Endothelial cell of umbilical vein (primary cell): Measurements from ENCODE around the gene ZNF407. TPM values are rescaled to one million over a fixed set of nuclear protein-coding genes. Genes with fewer than 3 reads are reported as not detected.

Experiments used
- BruUV-seq: library from RNA; stranded (reverse); fragments of 400-500 nt; replicated peaks from 2 replicates; lab custom pipeline; 2021; lab: Mats Ljungman, UMichigan
- CTCF ChIA-PET: fragments of 300-600, 350-600 bp; sonication (Branson Sonifier 250); formaldehyde crosslinking; loops from one replicate; lab custom pipeline; 2021; ENCODE audit warnings: antibody characterized with exemption, inconsistent platforms; lab: Charles Lee
- POLR2A ChIA-PET: fragments of 300-600, 350-600 bp; sonication (Branson Sonifier 250); formaldehyde crosslinking; loops from one replicate; lab custom pipeline; 2021; ENCODE audit warnings: antibody characterized with exemption, inconsistent platforms; lab: Charles Lee
- DNase-seq: peaks from one replicate; pipeline ENCODE4 v3.0.0-alpha.2; 2011; ENCODE audit warnings: low read depth, low spot score
- FAIRE-seq: peaks from 2 replicates; lab custom pipeline; 2011; peaks lifted over from hg19 to GRCh38; lab: Jason Lieb, UNC
- H2AFZ ChIP-seq: 2 replicates; pipeline ENCODE4 v1.6.0; 2012; ENCODE audit warnings: low read depth, low read length, control low read depth, inconsistent platforms
- H3K27ac ChIP-seq: 2 replicates; pipeline ENCODE4 v1.5.1; 2011; ENCODE audit warnings: low read depth, mild to moderate bottlenecking, control low read depth, low read length, moderate library complexity; ENCODE audit not compliant: insufficient read depth
- H3K27me3 ChIP-seq, 2 experiments: 2 replicates each; pipeline versions ENCODE4 v1.6.0 to v1.6.1; 2011; ENCODE audit warnings: low read length in 2 of 2, mixed read lengths in 1 of 2; ENCODE audit not compliant: control insufficient read depth in 2 of 2, insufficient read depth in 2 of 2
- H3K36me3 ChIP-seq, 2 experiments: 2 replicates in 1 of 2; 3 replicates in 1 of 2; pipeline ENCODE4 v1.5.1; 2011; ENCODE audit warnings: low read length in 2 of 2, mild to moderate bottlenecking in 1 of 2, moderate library complexity in 1 of 2; ENCODE audit not compliant: control insufficient read depth in 2 of 2, insufficient read depth in 2 of 2; ENCODE audit errors: extremely low read depth in 1 of 2
- H3K4me1 ChIP-seq: 3 replicates; pipeline ENCODE4 v1.5.1; 2011; ENCODE audit warnings: mild to moderate bottlenecking, low read length; ENCODE audit not compliant: control insufficient read depth, insufficient read depth; ENCODE audit errors: extremely low read depth
- H3K4me2 ChIP-seq: 2 replicates; pipeline ENCODE4 v1.6.1; 2011; ENCODE audit warnings: low read length, control low read depth, mixed read lengths; ENCODE audit not compliant: insufficient read depth
- H3K4me3 ChIP-seq, 3 experiments: fragments of 200-600 bp in 1 of 3; sonication (generic), shearing (Covaris generic) in 1 of 3; replicated peaks in 1 of 3; 2 replicates each; pipeline ENCODE4 v1.5.1; 2011 to 2016; ENCODE audit warnings: control low read depth in 3 of 3, low read length in 3 of 3, mild to moderate bottlenecking in 2 of 3, inconsistent platforms in 1 of 3, low read depth in 1 of 3, moderate library complexity in 1 of 3; ENCODE audit not compliant: insufficient read depth in 1 of 3
- H3K79me2 ChIP-seq: 2 replicates; pipeline ENCODE4 v1.6.0; 2012; ENCODE audit warnings: low read length, inconsistent platforms; ENCODE audit not compliant: control insufficient read depth, insufficient read depth
- H3K9ac ChIP-seq: replicated peaks from 2 replicates; pipeline ENCODE3; 2011; ENCODE audit warnings: low read length, control low read depth; ENCODE audit not compliant: insufficient read depth; ENCODE audit errors: extremely low read depth
- H3K9me1 ChIP-seq: replicated peaks from 3 replicates; pipeline ENCODE4 v1.6.0; 2011; ENCODE audit warnings: mild to moderate bottlenecking, low read length; ENCODE audit not compliant: control insufficient read depth, insufficient read depth; ENCODE audit errors: extremely low read depth
- H3K9me3 ChIP-seq: replicated peaks from 2 replicates; pipeline ENCODE4 v1.5.1; 2012; ENCODE audit warnings: low read length, inconsistent platforms; ENCODE audit not compliant: control insufficient read depth, insufficient read depth
- H4K20me1 ChIP-seq: replicated peaks from 2 replicates; pipeline ENCODE3; 2011; ENCODE audit warnings: mild to moderate bottlenecking, low read length; ENCODE audit not compliant: control insufficient read depth, insufficient read depth; ENCODE audit errors: extremely low read depth
- EZH2 ChIP-seq: IDR thresholded peaks from 2 replicates; pipeline ENCODE4 v1.6.1; 2012; ENCODE audit warnings: borderline replicate concordance, low read depth, mild to moderate bottlenecking, moderate library complexity, low read length, inconsistent platforms; ENCODE audit not compliant: severe bottlenecking
- FOS ChIP-seq: IDR thresholded peaks from 2 replicates; pipeline ENCODE4 v1.6.1; 2011; ENCODE audit warnings: mild to moderate bottlenecking, low read length, moderate library complexity, borderline replicate concordance; ENCODE audit not compliant: insufficient read depth
- GATA2 ChIP-seq: IDR thresholded peaks from 2 replicates; pipeline ENCODE4 v1.7.0; 2011; ENCODE audit warnings: low read depth, mild to moderate bottlenecking, moderate library complexity, mixed read lengths, low read length; ENCODE audit not compliant: insufficient read length, insufficient read depth
- JUN ChIP-seq: IDR thresholded peaks from 2 replicates; pipeline ENCODE4 v1.6.1; 2011; ENCODE audit warnings: borderline replicate concordance, low read depth; ENCODE audit not compliant: insufficient read length, insufficient read depth
- MAX ChIP-seq: IDR thresholded peaks from 2 replicates; pipeline ENCODE4 v1.6.1; 2011; ENCODE audit not compliant: insufficient read depth, insufficient read length
- MYC ChIP-seq: IDR thresholded peaks from one replicate; pipeline ENCODE4 v1.6.1; 2011; ENCODE audit warnings: mild to moderate bottlenecking, low read depth, low read length
- POLR2A ChIP-seq: IDR thresholded peaks from 2 replicates; pipeline ENCODE4 v1.6.1; 2012; ENCODE audit warnings: low read depth, mild to moderate bottlenecking, control low read depth, low read length
- POLR2AphosphoS5 ChIP-seq: IDR thresholded peaks from 2 replicates; pipeline ENCODE4 v1.6.1; 2012; ENCODE audit warnings: low read depth, mild to moderate bottlenecking, control low read depth, low read length, moderate library complexity; ENCODE audit not compliant: insufficient read depth
- dilution Hi-C: fragments of 300-500 bp; cut with MboI; formaldehyde crosslinking; loops from one replicate; pipeline ENCODE4 v1.15.0; 2019; ENCODE audit warnings: low sequenced_read_pairs; ENCODE audit not compliant: extremely low pct_ligation_motif_present
- intact Hi-C: fragments of 100-400 bp; cut with micrococcal nuclease; formaldehyde crosslinking; loops from one replicate; pipeline ENCODE4 v1.10.0; 2022
- polyA plus RNA-seq, 4 experiments: library from polyadenylated mRNA; depleted of rRNA in 3 of 4; stranded (reverse) in 3 of 4; unstranded in 1 of 4; fragments of >200 nt; gene quantifications; 2 replicates each; pipeline versions ENCODE4 v1.2.1 to v1.2.3, GENCODE V29; 2011 to 2012; ENCODE audit warnings: missing spikeins in 1 of 4
- total RNA-seq: library from RNA; stranded (reverse); gene quantifications from 2 replicates; pipeline ENCODE4 v1.2.3, GENCODE V29; 2021
- TF ChIP-seq, protein P1 (sequence below), 2 donors: IDR thresholded peaks; 1 replicate in 1 of 2; 2 replicates in 1 of 2; pipeline ENCODE4 v1.5.1; 2011; ENCODE audit warnings: low read length in 2 of 2, mild to moderate bottlenecking in 2 of 2, moderate library complexity in 2 of 2, control low read depth in 1 of 2, inconsistent platforms in 1 of 2, low read depth in 1 of 2; ENCODE audit not compliant: insufficient read depth in 1 of 2; ENCODE audit errors: extremely low read depth in 1 of 2

Gene ZNF407
- total and polyA plus RNA-seq, 2 donors (not counting 3 experiments of a cell fraction or from before 2014, with no cell fraction given): 3.8 to 20.1 TPM

- Histone ChIP-seq H3K4me1 (peaks cover 13% of the 10 kb centered on the region), H3K9me3 (no peaks in the 10 kb centered on the region), H3K79me2 (no peaks in the 10 kb centered on the region), H2AFZ (no peak overlapping the region), H3K4me2 (no peak overlapping the region), H3K27me3 (no peaks in the 10 kb centered on the region), H3K36me3 (no peaks in the 10 kb centered on the region), H3K4me3 (no peak overlapping the region), H3K9ac (no peak overlapping the region), H3K9me1 (no peaks in the 10 kb centered on the region), H3K27ac (no peak overlapping the region), H4K20me1 (no peaks in the 10 kb centered on the region)
- intact Hi-C loops (no loop called here), dilution Hi-C loops (no loop called here)
- FAIRE-seq (no peak), DNase-seq (no peak)
- TF ChIP-seq, protein P1, sequence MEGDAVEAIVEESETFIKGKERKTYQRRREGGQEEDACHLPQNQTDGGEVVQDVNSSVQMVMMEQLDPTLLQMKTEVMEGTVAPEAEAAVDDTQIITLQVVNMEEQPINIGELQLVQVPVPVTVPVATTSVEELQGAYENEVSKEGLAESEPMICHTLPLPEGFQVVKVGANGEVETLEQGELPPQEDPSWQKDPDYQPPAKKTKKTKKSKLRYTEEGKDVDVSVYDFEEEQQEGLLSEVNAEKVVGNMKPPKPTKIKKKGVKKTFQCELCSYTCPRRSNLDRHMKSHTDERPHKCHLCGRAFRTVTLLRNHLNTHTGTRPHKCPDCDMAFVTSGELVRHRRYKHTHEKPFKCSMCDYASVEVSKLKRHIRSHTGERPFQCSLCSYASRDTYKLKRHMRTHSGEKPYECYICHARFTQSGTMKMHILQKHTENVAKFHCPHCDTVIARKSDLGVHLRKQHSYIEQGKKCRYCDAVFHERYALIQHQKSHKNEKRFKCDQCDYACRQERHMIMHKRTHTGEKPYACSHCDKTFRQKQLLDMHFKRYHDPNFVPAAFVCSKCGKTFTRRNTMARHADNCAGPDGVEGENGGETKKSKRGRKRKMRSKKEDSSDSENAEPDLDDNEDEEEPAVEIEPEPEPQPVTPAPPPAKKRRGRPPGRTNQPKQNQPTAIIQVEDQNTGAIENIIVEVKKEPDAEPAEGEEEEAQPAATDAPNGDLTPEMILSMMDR (IDR thresholded peaks at IDR 0.05; ENCODE audit: extremely low read depth in 1 of 2, insufficient read depth in 1 of 2, low read depth in 1 of 2, low read length in 2 of 2): no peak
- TF ChIP-seq JUN (no peak), GATA2 (no peak), POLR2A (no peak), MYC (no peak), MAX (no peak), POLR2AphosphoS5 (no peak), FOS (no peak), EZH2 (no peak)
- POLR2A ChIA-PET: no interaction called here
- CTCF ChIA-PET: no interaction called here
- no TSS peak for BruUV-seq
Measured at GRCh38 chr18:74803117-74803516, 205.4 kb downstream of the ZNF407 start.
